Left lobe of liver (tissue), 2 donors: ENCODE results near the gene PDYN. TPM values are rescaled to one million over a fixed set of nuclear protein-coding genes. Genes with fewer than 3 reads are reported as not detected.
"Not testable (repeated sequence)": the region's sequence is repeated elsewhere in the genome, so short reads cannot be mapped to it uniquely, and the experiment has no call there.

ENCODE experiments used
- ATAC-seq: fragments of 200-7000 bp; cut with Tn5 transposase; one replicate; pipeline ENCODE4 v1.9.1; 2020; ENCODE audit warnings: mild to moderate bottlenecking, moderate library complexity
- DNase-seq: peaks from one replicate; pipeline ENCODE4 v3.0.0-alpha.2; 2020; ENCODE audit warnings: low spot score
- total RNA-seq: library from RNA; stranded (reverse); gene quantifications from one replicate; pipeline ENCODE4 v1.2.1, GENCODE V29; 2021
- donor health status: DM: no; HTN: no; CAD: no; lungs with moderate emphysema.
- donor health status: DM: no; HTN: yes; CAD: no.

Gene PDYN
- total RNA-seq: not detected

DNA sequence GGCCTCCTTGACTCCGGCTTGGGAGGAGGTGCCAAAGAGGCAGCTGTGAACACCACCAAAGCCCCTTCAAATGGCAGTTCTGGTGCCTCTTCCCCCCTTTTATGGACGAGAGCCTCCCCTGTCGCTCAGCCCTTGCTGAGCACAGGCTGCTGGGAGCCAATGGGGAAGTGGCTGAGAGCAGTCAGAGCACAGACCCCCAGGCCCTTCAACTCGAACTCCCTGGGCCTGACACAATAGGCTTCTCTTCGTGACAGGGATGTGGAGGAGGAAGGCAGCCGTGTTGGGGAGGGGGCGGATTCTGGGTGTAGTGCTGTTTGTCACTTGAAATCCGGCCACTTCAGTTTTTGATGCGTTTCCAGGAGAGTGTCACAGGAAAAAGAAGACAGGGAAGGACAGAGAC lies at the start of gene PDYN:
Gene PDYN (minus strand): TSS at position 73 of the 400 bp plus-strand sequence. CDS start 10,974 bp downstream, outside the sequence.
- ATAC-seq (no peak), DNase-seq (no peak)

DNA sequence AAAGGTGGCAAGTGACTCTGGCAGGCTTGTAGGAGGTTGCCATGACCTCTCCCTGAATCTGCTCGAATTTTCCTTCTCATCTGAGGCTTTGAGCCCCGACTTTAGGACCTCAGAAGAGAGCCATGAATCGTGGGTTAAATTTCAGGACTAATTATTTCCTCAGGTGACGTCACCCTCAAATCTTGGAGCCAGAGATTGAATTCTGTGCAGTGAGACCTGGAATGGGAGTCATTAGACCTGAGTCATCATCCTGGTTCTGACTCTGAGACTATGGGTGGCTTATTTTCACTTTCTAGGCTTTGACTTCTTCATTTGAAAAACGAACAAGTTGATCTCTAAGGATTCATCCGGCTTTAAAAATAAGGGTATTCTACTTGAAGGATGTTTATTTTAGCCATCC lies 48.5 kb upstream of the PDYN start:
- DNase-seq: no peak
- no peak for ATAC-seq

GRCh38 chr20:2038161-2038560 lies 44.3 kb upstream of the PDYN start:
- ATAC-seq: no peak

GRCh38 chr20:2037296-2037914 lies 43.5 kb upstream of the PDYN start:
- DNase-seq (no peak), ATAC-seq (no peak)

More at GRCh38 chr20:2038161-2038560, 44.3 kb upstream of the PDYN start:
- no peak for DNase-seq

- not testable (repeated sequence) for DNase-seq, ATAC-seq
Measured at GRCh38 chr20:2036357-2036756, 42.5 kb upstream of the PDYN start.

GRCh38 chr20:2032168-2032567 lies 38.3 kb upstream of the PDYN start:
- ATAC-seq (no peak), DNase-seq (no peak)

GRCh38 chr20:2026514-2026913 lies 32.7 kb upstream of the PDYN start:
- no peak for ATAC-seq
- no peak for DNase-seq

GRCh38 chr20:2026004-2026403 lies 32.1 kb upstream of the PDYN start:
- no peak for DNase-seq
- no peak for ATAC-seq

DNA sequence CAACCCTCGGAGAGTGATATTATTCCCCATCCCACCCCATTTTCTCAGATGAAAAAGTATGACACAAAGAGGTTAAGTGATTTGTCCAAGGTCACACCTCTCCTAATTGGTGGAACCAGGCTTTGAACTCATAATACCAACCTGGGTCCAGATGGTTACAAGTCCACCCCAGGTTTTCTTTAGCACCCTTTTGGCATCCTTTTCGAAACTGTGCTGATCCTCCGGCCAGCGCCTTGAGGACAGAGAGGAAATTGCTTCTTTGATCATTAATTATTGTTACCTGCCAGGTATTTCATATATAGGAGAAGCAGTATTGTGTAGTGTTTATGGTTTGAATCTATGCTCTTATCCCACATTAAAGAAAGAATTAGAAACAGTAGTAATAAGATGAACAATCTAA lies 29.3 kb upstream of the PDYN start:
- ATAC-seq: no peak

DNA sequence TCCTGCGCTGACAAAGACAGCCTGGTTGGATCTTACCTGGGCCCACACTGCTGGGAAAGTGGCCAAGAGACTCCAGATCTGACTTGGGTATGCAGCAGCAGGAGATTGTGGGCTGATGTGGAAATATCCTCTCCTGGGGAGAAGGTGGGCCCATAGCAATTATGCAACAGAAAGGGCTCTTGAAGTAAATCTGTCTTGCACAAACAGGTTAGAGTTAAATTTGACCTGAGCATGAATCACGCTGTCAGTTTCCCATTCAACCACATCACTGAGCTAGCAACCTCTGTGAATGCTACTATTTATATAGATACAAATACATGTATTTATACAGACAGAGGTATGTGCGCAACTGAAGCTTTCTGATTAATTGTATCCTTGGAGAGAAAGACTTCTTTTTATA lies 28.3 kb upstream of the PDYN start:
- DNase-seq (no peak), ATAC-seq (no peak)

More for the DNA sequence above, 29.3 kb upstream of the PDYN start:
- DNase-seq: no peak

- ATAC-seq: no peak
Measured at GRCh38 chr20:2010533-2010932, 16.7 kb upstream of the PDYN start.

GRCh38 chr20:2006452-2007361 lies 12.8 kb upstream of the PDYN start:
- DNase-seq (no peak), ATAC-seq (peak; percentile 61)

More at GRCh38 chr20:2010533-2010932, 16.7 kb upstream of the PDYN start:
- DNase-seq: no peak

GRCh38 chr20:2005831-2006426 lies 12.1 kb upstream of the PDYN start:
- DNase-seq (peak; percentile 75), ATAC-seq (peak; percentile 91)

GRCh38 chr20:2005359-2005758 lies 11.5 kb upstream of the PDYN start:
- ATAC-seq (no peak), DNase-seq (no peak)

GRCh38 chr20:2004171-2004570 lies 10.3 kb upstream of the PDYN start:
- no peak for ATAC-seq
- DNase-seq: no peak

DNA sequence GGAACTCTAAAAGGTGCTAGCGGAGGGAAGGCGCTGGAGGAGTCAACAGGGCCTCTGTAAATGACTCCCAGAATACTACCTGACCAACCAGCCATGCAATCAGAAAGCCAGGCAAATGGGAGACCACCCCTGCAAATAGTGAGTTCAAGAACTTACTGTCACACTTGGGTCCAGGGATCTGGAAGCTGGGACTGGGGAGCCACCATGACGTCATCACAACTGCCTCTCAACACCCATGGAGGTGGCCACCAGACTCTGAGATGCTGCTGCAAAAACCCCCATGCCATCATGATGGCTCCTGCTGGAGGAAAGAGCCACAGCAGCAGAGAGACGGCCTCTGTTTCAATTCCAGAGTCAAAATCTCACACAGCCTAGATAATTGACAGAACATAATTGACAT lies 8.5 kb upstream of the PDYN start:
- DNase-seq (no peak), ATAC-seq (no peak)

DNA sequence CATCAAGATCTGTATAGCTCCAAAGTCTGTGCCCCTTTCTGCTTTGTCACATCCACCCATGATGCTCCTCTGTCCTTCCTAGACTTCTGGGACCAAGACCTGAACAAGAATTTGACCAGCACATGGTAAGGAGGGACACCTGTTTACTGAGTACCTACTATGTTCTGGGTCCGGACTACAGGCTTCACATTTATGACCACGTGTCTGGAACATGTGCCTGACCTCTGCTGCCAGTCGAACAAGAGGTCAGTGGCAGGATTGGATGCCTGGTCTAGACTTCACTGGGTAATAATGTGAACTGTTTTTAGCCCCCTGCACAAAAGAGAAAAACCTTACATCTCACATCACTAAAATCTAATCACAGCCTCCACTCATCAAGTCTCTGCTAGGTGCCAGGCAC lies 7.3 kb upstream of the PDYN start:
- no peak for DNase-seq
- no peak for ATAC-seq

GRCh38 chr20:2000285-2000684 lies 6.4 kb upstream of the PDYN start:
- DNase-seq (no peak), ATAC-seq (no peak)

DNA sequence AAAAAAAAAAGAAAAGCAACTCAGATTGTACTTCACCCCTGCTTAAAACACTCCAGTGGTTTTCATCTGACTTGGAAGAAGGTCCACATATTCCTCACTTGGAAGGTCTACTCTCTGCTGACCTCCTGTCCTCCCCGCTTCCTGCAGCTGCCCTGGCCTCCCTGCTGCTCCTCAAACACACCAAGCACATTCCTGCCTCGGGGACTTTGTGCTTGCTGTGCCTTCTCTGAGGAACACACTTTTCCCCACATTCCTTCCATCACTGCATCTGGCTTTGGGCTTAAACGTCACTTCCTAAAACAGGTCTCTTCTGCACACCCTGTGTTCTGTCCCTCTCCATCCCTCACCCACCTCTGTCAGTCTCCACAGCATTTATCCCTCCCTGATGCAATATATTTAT lies 4.9 kb upstream of the PDYN start:
- ATAC-seq (no peak), DNase-seq (no peak)

GRCh38 chr20:1998193-1998520 lies 4.3 kb upstream of the PDYN start:
- ATAC-seq (no peak), DNase-seq (no peak)

DNA sequence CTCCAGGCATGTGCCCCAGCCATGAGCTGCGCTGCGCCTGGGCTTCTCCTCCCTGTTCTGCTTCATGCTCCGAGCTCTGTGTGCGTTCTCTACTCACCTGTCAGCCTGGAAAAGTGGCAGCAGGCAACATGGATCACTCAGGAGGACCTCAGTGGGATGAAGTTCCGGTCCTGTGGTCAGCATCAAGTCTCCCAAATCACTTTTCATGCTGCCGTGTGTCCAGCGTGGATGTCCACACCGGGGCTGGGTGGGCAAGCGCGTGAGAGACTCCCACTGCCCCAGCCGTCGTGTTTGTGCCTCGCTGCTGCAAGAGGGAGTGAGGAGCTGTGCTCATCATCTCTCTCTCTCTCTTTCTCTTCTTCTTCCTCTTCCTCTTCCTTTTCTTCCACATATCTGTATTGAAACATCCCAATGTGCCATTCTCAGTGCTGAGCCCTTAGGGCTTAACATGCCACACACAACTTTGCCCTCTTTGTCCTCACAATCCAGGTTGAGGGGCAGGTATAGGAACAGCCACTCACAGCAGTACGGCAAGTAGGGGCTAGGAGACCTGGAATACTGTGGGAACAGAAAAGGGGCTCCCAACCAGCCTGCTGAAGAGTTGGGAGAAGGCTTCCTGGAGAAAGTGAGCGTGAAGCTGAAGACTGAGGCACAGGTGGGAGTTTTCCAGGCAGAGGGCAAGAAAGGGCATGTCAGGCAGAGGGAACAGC lies 3.8 kb upstream of the PDYN start:
- no peak for ATAC-seq
- no peak for DNase-seq
